Spleen (tissue), 11 donors: ENCODE data around the gene TMEM14A. TPM values are rescaled to one million over a fixed set of nuclear protein-coding genes. Genes with fewer than 3 reads are reported as not detected.

Experiments
- DNase-seq: peaks from one replicate; pipeline ENCODE4 v3.0.0-alpha.2; 2020
- H3K27ac ChIP-seq, 8 donors: fragments of 200-600 bp; sonication (generic) in 7 of 8; 1 replicate in 4 of 8; 2 replicates in 4 of 8; pipeline versions ENCODE4 v1.5.0 to v1.8.0; 2016 to 2021; ENCODE audit warnings: inconsistent platforms in 4 of 8, mild to moderate bottlenecking in 4 of 8, moderate library complexity in 1 of 8
- H3K27me3 ChIP-seq, 7 donors: fragments of 200-600 bp; sonication (generic) in 6 of 7; replicated peaks in 1 of 7; 1 replicate in 4 of 7; 2 replicates in 3 of 7; pipeline versions ENCODE4 v1.5.0 to v1.8.0; 2016 to 2021; ENCODE audit warnings: inconsistent platforms in 3 of 7, mild to moderate bottlenecking in 1 of 7
- H3K36me3 ChIP-seq, 6 donors: fragments of 200-600 bp; sonication (generic) in 5 of 6; 1 replicate in 4 of 6; 2 replicates in 2 of 6; pipeline versions ENCODE4 v1.5.0 to v1.8.0; 2016 to 2021; ENCODE audit warnings: inconsistent platforms in 2 of 6
- H3K4me1 ChIP-seq, 6 donors: fragments of 200-600 bp; sonication (generic) in 5 of 6; 1 replicate in 3 of 6; 2 replicates in 3 of 6; pipeline versions ENCODE4 v1.5.0 to v1.8.0; 2016 to 2021; ENCODE audit warnings: inconsistent platforms in 3 of 6
- H3K4me3 ChIP-seq, 8 donors: fragments of 200-600 bp; sonication (generic) in 7 of 8; 1 replicate in 4 of 8; 2 replicates in 4 of 8; pipeline versions ENCODE4 v1.5.0 to v1.8.0; 2016 to 2021; ENCODE audit warnings: inconsistent platforms in 4 of 8, mild to moderate bottlenecking in 4 of 8, moderate library complexity in 2 of 8
- H3K9me3 ChIP-seq, 8 donors: fragments of 200-600 bp; sonication (generic) in 7 of 8; 1 replicate in 4 of 8; 2 replicates in 4 of 8; pipeline versions ENCODE4 v1.5.0 to v1.8.0; 2016 to 2021; ENCODE audit warnings: inconsistent platforms in 4 of 8
- CTCF ChIP-seq, 11 experiments: fragments of 200-600 bp in 7 of 11; fragments of 450-650 bp in 4 of 11; sonication (generic) in 4 of 11; IDR thresholded peaks in 8 of 11; conservative IDR thresholded peaks in 3 of 11; 1 replicate in 7 of 11; 2 replicates in 4 of 11; pipeline versions ENCODE4 v1.4.0 to v1.8.0; 2016 to 2021; ENCODE audit warnings: antibody characterized with exemption in 11 of 11, inconsistent platforms in 4 of 11, mild to moderate bottlenecking in 1 of 11
- POLR2A ChIP-seq, 3 donors: fragments of 450-650 bp; IDR thresholded peaks; one replicate each; pipeline ENCODE4 v1.5.1; 2017; ENCODE audit warnings: antibody characterized with exemption in 3 of 3, mild to moderate bottlenecking in 1 of 3
- POLR2AphosphoS5 ChIP-seq, 3 donors: sonication (generic); formaldehyde crosslinking; IDR thresholded peaks; one replicate each; pipeline ENCODE4 v1.5.1; 2017; ENCODE audit warnings: antibody characterized with exemption in 3 of 3
- WGBS, 5 donors: extraction: QIAGEN DNeasy Blood & Tissue Kit in 3 of 5; methylation state at CpG; one replicate each; pipeline versions ENCODE4 v1.1.5 to v1.1.7; 2013 to 2018; 5-methylcytosine and 5-hydroxymethylcytosine counted together
- intact Hi-C: fragments of 100-400 bp; cut with DNase I; formaldehyde crosslinking; loops from one replicate; pipeline ENCODE4 v1.15.0; 2023; ENCODE audit warnings: low total_unique reads
- polyA plus RNA-seq, 3 donors: library from polyadenylated mRNA; stranded (reverse); fragments of 200-250 nt; gene quantifications; one replicate each; pipeline ENCODE4 v1.2.1, GENCODE V29; 2013
- total RNA-seq, 7 donors: library from RNA; depleted of rRNA in 3 of 7; stranded (reverse); fragments of >200 nt in 3 of 7; fragmentation: NEBNext Ultra II Directional in 4 of 7; extraction: Animal tissue kit (Norgen Biotek cat#: 25700) in 4 of 7; gene quantifications; one replicate each; pipeline versions ENCODE4 v1.1.0 to v1.2.1, GENCODE V29; 2016 to 2021
- donor health status: healthy with polysubstance abuse.
- donor health status: DM: no; HTN: no; CAD: no; lungs with moderate emphysema.
- donor health status: DM: no; HTN: no; CAD: no.
- donor health status: Bipolar disorder and iron deficiency.
- donor health status: healthy.
- donor health status: DM: no; HTN: no; CAD: no.
- donor health status: DM: yes; HTN: yes; CAD: no.

The TMEM14A gene
- total and polyA plus RNA-seq, 10 donors, result 7.5 to 20.3 (median 12.1) TPM

GRCh38 chr6:52686878-52687699 is 16.2 kb downstream of the TMEM14A start:
- intact Hi-C loops, result no loop called here
- Histone ChIP-seq H3K27ac (no peak overlapping the region), H3K4me3 (no peak overlapping the region), H3K4me1 (no peaks in the 10 kb centered on the region), H3K27me3 (no peaks in the 10 kb centered on the region), H3K36me3 (peaks cover 0 to 48% (median 8%) of the 10 kb centered on the region in 6 donors), H3K9me3 (no peaks in the 10 kb centered on the region)
- TF ChIP-seq CTCF (IDR thresholded peaks at IDR 0.05 in 8 of 11, conservative IDR thresholded peaks at IDR 0.05 in 3 of 11) (no peak), POLR2A (IDR thresholded peaks at IDR 0.05) (no peak), POLR2AphosphoS5 (IDR thresholded peaks at IDR 0.05) (no peak)
- no peak for DNase-seq
- 91 to 96% (median 94%) methylated on average over 6 of the region's 6 CpGs for WGBS, 5 donors

- no peaks in the 10 kb centered on the region for H3K9me3 ChIP-seq
- DNase-seq, result no peak
- no peak overlapping the region for H3K27ac ChIP-seq
- H3K27me3 ChIP-seq, result no peaks in the 10 kb centered on the region
- no peaks in the 10 kb centered on the region for H3K4me1 ChIP-seq
- H3K4me3 ChIP-seq, result no peak overlapping the region
- WGBS, 5 donors, result 86 to 94% (median 92%) methylated on average over 3 of the region's 3 CpGs
- peaks cover 0 to 20% (median 0%) of the 10 kb centered on the region in 6 donors for H3K36me3 ChIP-seq
- intact Hi-C loops, result no loop called here
- TF ChIP-seq POLR2A (IDR thresholded peaks at IDR 0.05) (no peak), CTCF (IDR thresholded peaks at IDR 0.05 in 8 of 11, conservative IDR thresholded peaks at IDR 0.05 in 3 of 11) (no peak), POLR2AphosphoS5 (IDR thresholded peaks at IDR 0.05) (no peak)
Measured at GRCh38 chr6:52689857-52690256, 18.9 kb downstream of the TMEM14A start.

GRCh38 chr6:52691718-52692117 is 20.8 kb downstream of the TMEM14A start:
- Histone ChIP-seq H3K27me3 (peaks cover 0 to 5% (median 0%) of the 10 kb centered on the region in 7 donors), H3K4me1 (no peaks in the 10 kb centered on the region), H3K27ac (no peak overlapping the region), H3K36me3 (peaks cover 0 to 5% (median 0%) of the 10 kb centered on the region in 6 donors), H3K4me3 (no peak overlapping the region), H3K9me3 (no peaks in the 10 kb centered on the region)
- no peak for TF ChIP-seq POLR2AphosphoS5 (IDR thresholded peaks at IDR 0.05)
- no peak for TF ChIP-seq CTCF (IDR thresholded peaks at IDR 0.05 in 8 of 11, conservative IDR thresholded peaks at IDR 0.05 in 3 of 11)
- TF ChIP-seq POLR2A (IDR thresholded peaks at IDR 0.05), result no peak
- 85 to 95% (median 91%) methylated on average over 2 of the region's 2 CpGs for WGBS, 5 donors
- intact Hi-C loops, result no loop called here
- DNase-seq, result no peak

- DNase-seq, result no peak
Measured at GRCh38 chr6:52693773-52694172, 22.9 kb downstream of the TMEM14A start.

More at GRCh38 chr6:52693773-52694172, 22.9 kb downstream of the TMEM14A start:
- Histone ChIP-seq H3K27ac (no peak overlapping the region), H3K4me3 (no peak overlapping the region), H3K4me1 (no peaks in the 10 kb centered on the region), H3K27me3 (peaks cover 0 to 9% (median 0%) of the 10 kb centered on the region in 7 donors), H3K36me3 (no peaks in the 10 kb centered on the region), H3K9me3 (no peaks in the 10 kb centered on the region)
- TF ChIP-seq POLR2AphosphoS5 (IDR thresholded peaks at IDR 0.05) (no peak), CTCF (IDR thresholded peaks at IDR 0.05 in 8 of 11, conservative IDR thresholded peaks at IDR 0.05 in 3 of 11) (no peak), POLR2A (IDR thresholded peaks at IDR 0.05) (no peak)
- intact Hi-C loops, result no loop called here
- 86 to 99% (median 94%) methylated on average over 4 of the region's 4 CpGs for WGBS, 5 donors
